ENCODE results near the gene AP4B1.

The AP4B1 gene

DNA sequence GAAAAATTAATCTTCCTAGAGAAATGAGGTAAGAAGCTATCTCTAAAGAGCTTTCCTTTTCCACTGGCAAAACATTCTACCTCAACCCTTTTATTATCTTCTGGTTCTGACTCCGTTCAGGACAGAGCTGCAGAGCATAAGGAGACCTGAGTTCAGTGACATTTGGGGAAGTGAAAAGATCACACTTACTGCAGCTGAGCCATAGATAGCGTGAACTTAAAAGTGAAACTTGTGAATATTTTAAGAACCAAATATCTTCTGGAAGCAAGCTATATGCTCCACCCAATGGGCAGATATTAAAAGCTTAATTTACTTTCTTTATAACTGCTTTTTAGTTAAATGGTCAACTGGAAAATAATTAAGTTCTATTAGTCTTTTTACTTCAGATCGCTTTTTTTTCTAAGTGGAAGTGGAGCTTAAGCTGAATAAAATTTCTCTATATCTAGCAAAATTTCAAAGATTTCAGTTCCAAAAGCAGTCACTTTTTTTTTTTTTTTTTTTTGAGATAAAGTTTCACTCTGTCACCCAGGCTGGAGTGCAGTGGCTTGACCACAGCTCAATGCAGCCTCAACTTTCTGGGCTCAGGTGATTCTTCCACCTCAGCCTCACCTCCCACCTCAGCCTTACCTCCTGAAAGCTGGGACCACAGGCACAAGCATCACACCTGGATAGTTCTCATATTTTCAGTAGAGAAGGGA is 45.0 kb downstream of the AP4B1 start:
- Histone ChIP-seq H3F3A (ENCODE audit: insufficient read depth) (peaks cover 26% of the 10 kb centered on the region), H3K79me2 (ENCODE audit: insufficient read depth, low read length) (peaks cover 17% of the 10 kb centered on the region), H3K27ac (ENCODE audit: low read depth, low read length) (peak overlapping the region; percentile 69), H3K9ac (ENCODE audit: low read length) (peak overlapping the region; percentile 7), H3K36me3 (ENCODE audit: low read length) (peaks cover 21% of the 10 kb centered on the region), H3K9me2 (replicated peaks; ENCODE audit: insufficient read depth, low read length) (no peaks in the 10 kb centered on the region), H3K4me3 (ENCODE audit: insufficient read depth, low read length, poor library complexity, severe bottlenecking) (peak overlapping the region; percentile 7), H3K27me3 (ENCODE audit: low read length) (no peaks in the 10 kb centered on the region), H3K9me3 (ENCODE audit: insufficient read depth, low read length) (no peaks in the 10 kb centered on the region), H2AFZ (ENCODE audit: low read depth, low read length, severe bottlenecking) (no peak overlapping the region), H3K4me2 (ENCODE audit: low read depth, low read length, poor library complexity, severe bottlenecking) (peak overlapping the region; percentile 59), H4K20me1 (ENCODE audit: low read depth, low read length) (no peaks in the 10 kb centered on the region)
- TF ChIP-seq, protein P1, sequence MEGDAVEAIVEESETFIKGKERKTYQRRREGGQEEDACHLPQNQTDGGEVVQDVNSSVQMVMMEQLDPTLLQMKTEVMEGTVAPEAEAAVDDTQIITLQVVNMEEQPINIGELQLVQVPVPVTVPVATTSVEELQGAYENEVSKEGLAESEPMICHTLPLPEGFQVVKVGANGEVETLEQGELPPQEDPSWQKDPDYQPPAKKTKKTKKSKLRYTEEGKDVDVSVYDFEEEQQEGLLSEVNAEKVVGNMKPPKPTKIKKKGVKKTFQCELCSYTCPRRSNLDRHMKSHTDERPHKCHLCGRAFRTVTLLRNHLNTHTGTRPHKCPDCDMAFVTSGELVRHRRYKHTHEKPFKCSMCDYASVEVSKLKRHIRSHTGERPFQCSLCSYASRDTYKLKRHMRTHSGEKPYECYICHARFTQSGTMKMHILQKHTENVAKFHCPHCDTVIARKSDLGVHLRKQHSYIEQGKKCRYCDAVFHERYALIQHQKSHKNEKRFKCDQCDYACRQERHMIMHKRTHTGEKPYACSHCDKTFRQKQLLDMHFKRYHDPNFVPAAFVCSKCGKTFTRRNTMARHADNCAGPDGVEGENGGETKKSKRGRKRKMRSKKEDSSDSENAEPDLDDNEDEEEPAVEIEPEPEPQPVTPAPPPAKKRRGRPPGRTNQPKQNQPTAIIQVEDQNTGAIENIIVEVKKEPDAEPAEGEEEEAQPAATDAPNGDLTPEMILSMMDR (IDR thresholded peaks at IDR 0.05; ENCODE audit: insufficient read depth, low read length, poor library complexity, severe bottlenecking) = no peak
- TF ChIP-seq EZH2phosphoT487 (conservative IDR thresholded peaks at IDR 0.05; ENCODE audit: low read length) = no peak

DNA sequence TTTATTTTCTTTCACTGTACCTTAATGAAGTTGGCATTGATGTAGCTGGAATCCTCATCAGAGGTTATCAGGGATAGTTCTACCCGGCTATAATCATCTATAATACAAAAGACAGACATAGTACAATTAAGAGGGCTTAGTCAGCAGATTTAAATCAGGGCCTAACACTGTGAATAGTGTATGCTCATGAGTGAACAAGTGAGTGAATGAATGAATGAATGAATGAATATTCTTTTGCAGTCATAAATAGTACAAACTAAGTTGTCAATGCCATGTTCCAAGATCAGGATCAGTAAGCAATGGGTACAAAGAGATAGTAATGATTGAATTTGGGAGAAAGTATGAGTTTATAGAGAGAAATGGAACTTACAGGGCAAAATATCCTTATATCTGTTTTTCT is 45.6 kb downstream of the AP4B1 start:
- peak overlapping the region; percentile 7; the same call in 1 of the 2 replicates for H3K9ac ChIP-seq (ENCODE audit: low read length)
- H3K36me3 ChIP-seq (ENCODE audit: low read length) = peaks cover 24% of the 10 kb centered on the region
- peak overlapping the region; percentile 69 for H3K27ac ChIP-seq (ENCODE audit: low read depth, low read length)
- TF ChIP-seq, protein P1 (IDR thresholded peaks at IDR 0.05; ENCODE audit: insufficient read depth, low read length, poor library complexity, severe bottlenecking) = no peak
- TF ChIP-seq EZH2phosphoT487 (conservative IDR thresholded peaks at IDR 0.05; ENCODE audit: low read length) = no peak
- H3F3A ChIP-seq (ENCODE audit: insufficient read depth) = peaks cover 26% of the 10 kb centered on the region
- H3K9me3 ChIP-seq (ENCODE audit: insufficient read depth, low read length) = no peaks in the 10 kb centered on the region
- H3K9me2 ChIP-seq (replicated peaks; ENCODE audit: insufficient read depth, low read length) = no peaks in the 10 kb centered on the region
- H3K4me2 ChIP-seq (ENCODE audit: low read depth, low read length, poor library complexity, severe bottlenecking) = peak overlapping the region; percentile 59
- no peaks in the 10 kb centered on the region for H3K27me3 ChIP-seq (ENCODE audit: low read length)
- no peaks in the 10 kb centered on the region for H4K20me1 ChIP-seq (ENCODE audit: low read depth, low read length)
- H3K4me3 ChIP-seq (ENCODE audit: insufficient read depth, low read length, poor library complexity, severe bottlenecking) = no peak overlapping the region
- H2AFZ ChIP-seq (ENCODE audit: low read depth, low read length, severe bottlenecking) = no peak overlapping the region
- peaks cover 13% of the 10 kb centered on the region for H3K79me2 ChIP-seq (ENCODE audit: insufficient read depth, low read length)

DNA sequence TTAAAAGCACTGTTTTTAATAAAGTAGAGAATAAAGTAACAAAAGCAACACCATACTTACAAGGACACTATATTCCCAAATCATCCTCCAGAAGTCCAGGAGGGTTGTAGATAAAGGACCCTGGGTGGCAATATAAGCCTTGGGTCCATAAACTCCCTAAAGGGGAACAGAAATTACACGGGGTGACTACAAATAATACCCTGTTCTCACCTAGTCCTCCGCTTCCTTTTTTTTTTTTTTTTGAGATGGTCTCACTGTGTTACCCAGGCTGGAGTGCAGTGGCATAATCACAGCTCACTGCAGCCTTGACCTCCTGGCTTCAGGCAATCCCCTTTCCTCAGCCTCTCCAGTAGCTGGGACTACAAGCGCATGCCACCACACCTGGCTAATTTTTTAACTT is 46.2 kb downstream of the AP4B1 start:
- H3K27me3 ChIP-seq (ENCODE audit: low read length) = no peaks in the 10 kb centered on the region
- peak overlapping the region; percentile 7; the same call in 1 of the 2 replicates for H3K9ac ChIP-seq (ENCODE audit: low read length)
- H3K4me2 ChIP-seq (ENCODE audit: low read depth, low read length, poor library complexity, severe bottlenecking) = peak overlapping the region; percentile 59
- no peaks in the 10 kb centered on the region for H3K9me2 ChIP-seq (replicated peaks; ENCODE audit: insufficient read depth, low read length)
- H3K36me3 ChIP-seq (ENCODE audit: low read length) = peaks cover 24% of the 10 kb centered on the region
- H3K9me3 ChIP-seq (ENCODE audit: insufficient read depth, low read length) = no peaks in the 10 kb centered on the region
- H3K27ac ChIP-seq (ENCODE audit: low read depth, low read length) = peak overlapping the region; percentile 69
- peaks cover 26% of the 10 kb centered on the region for H3F3A ChIP-seq (ENCODE audit: insufficient read depth)
- H2AFZ ChIP-seq (ENCODE audit: low read depth, low read length, severe bottlenecking) = no peak overlapping the region
- H3K79me2 ChIP-seq (ENCODE audit: insufficient read depth, low read length) = peaks cover 13% of the 10 kb centered on the region
- no peak for TF ChIP-seq EZH2phosphoT487 (conservative IDR thresholded peaks at IDR 0.05; ENCODE audit: low read length)
- TF ChIP-seq, protein P1 (IDR thresholded peaks at IDR 0.05; ENCODE audit: insufficient read depth, low read length, poor library complexity, severe bottlenecking) = no peak
- no peaks in the 10 kb centered on the region for H4K20me1 ChIP-seq (ENCODE audit: low read depth, low read length)
- H3K4me3 ChIP-seq (ENCODE audit: insufficient read depth, low read length, poor library complexity, severe bottlenecking) = no peak overlapping the region
